ENCODE data around the gene PHLPP1. TPM values are rescaled to one million over a fixed set of nuclear protein-coding genes. Genes with fewer than 3 reads are reported as not detected.
A peak's percentile ranks its signal among the peaks of the same experiment; 100 is the strongest.

PHLPP1 gene
- total RNA-seq, 1 donor from 2014 or later, result 29.6 TPM

DNA sequence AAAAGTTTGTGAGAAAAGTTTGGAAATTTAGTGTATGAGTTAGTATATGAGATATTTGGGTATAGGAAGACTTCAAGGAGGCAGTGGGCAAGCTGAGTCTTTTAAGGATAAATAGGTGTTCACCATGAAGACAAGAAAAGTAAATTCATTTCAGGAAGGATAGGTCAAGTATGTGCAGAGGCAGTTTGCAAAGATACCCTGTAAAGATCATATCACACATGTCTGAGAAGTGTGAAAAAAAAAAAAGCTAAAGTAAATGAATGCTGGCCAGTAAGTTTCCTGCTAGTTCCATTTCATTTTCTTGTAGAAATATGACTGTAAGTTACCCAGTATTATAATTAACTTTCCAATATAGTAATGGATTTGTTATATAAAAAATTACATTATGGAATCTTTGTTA lies 131.0 kb downstream of the PHLPP1 start:
- Mint-ChIP-seq H3K27me3 (ENCODE audit: low read depth) (no peaks in the 10 kb centered on the region), H3K4me3 (no peak overlapping the region), H3K4me1 (peaks cover 14% of the 10 kb centered on the region), H3K27ac (ENCODE audit: unreplicated experiment) (no peak overlapping the region), H3K36me3 (ENCODE audit: low read depth) (no peaks in the 10 kb centered on the region), H3K9me3 (peaks cover 2% of the 10 kb centered on the region)
- TF ChIP-seq, protein P1, sequence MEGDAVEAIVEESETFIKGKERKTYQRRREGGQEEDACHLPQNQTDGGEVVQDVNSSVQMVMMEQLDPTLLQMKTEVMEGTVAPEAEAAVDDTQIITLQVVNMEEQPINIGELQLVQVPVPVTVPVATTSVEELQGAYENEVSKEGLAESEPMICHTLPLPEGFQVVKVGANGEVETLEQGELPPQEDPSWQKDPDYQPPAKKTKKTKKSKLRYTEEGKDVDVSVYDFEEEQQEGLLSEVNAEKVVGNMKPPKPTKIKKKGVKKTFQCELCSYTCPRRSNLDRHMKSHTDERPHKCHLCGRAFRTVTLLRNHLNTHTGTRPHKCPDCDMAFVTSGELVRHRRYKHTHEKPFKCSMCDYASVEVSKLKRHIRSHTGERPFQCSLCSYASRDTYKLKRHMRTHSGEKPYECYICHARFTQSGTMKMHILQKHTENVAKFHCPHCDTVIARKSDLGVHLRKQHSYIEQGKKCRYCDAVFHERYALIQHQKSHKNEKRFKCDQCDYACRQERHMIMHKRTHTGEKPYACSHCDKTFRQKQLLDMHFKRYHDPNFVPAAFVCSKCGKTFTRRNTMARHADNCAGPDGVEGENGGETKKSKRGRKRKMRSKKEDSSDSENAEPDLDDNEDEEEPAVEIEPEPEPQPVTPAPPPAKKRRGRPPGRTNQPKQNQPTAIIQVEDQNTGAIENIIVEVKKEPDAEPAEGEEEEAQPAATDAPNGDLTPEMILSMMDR (conservative IDR thresholded peaks at IDR 0.05), result no peak
- no peak for DNase-seq (ENCODE audit: low read depth, low spot score)

- TF ChIP-seq, protein P1 (conservative IDR thresholded peaks at IDR 0.05), result no peak
- H3K9me3 Mint-ChIP-seq, result peaks cover 2% of the 10 kb centered on the region
- peaks cover 14% of the 10 kb centered on the region for H3K4me1 Mint-ChIP-seq
- H3K27ac Mint-ChIP-seq (ENCODE audit: unreplicated experiment), result peak overlapping the region; percentile 78
- H3K27me3 Mint-ChIP-seq (ENCODE audit: low read depth), result no peaks in the 10 kb centered on the region
- DNase-seq (ENCODE audit: low read depth, low spot score), result no peak
- no peaks in the 10 kb centered on the region for H3K36me3 Mint-ChIP-seq (ENCODE audit: low read depth)
- no peak overlapping the region for H3K4me3 Mint-ChIP-seq
Observed at GRCh38 chr18:62847081-62847480, 131.7 kb downstream of the PHLPP1 start.

GRCh38 chr18:62848946-62849345 lies 133.6 kb downstream of the PHLPP1 start:
- Mint-ChIP-seq H3K9me3 (peaks cover 2% of the 10 kb centered on the region), H3K4me1 (peaks cover 14% of the 10 kb centered on the region), H3K36me3 (ENCODE audit: low read depth) (no peaks in the 10 kb centered on the region), H3K27me3 (ENCODE audit: low read depth) (no peaks in the 10 kb centered on the region), H3K4me3 (no peak overlapping the region), H3K27ac (ENCODE audit: unreplicated experiment) (no peak overlapping the region)
- no peak for DNase-seq (ENCODE audit: low read depth, low spot score)
- TF ChIP-seq, protein P1 (conservative IDR thresholded peaks at IDR 0.05), result no peak

DNA sequence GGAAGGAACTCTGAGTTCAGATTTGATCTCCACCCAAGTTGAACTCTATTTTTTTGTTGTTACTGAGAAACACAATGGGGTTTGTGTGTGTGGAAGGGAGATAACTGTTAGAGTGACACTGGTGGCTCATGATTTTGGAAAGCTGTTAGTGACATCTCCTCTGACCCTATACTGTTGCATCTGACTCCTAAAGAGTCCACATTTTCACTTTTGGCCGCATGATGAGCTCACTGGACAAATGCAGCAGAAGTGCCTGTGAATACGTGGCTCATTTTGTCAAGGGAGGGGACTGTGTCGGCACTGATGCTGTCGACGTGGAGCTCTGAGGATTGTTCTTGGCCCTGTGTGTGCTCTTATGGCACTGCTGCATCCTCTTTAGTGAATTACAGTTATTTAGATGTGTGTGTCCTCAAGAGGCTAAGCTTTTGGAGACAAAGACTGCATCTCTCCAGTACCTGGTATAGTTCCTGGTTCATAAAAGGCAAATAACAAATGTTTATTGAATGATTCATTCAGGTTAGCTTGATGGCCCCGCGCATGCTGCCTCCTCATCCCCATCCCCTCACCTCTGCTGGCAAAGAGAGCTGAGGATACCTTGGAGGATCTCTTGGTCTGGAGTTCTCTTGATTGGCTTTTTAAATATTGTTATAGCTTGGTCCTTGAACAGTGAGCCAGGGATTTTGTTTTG lies 135.4 kb downstream of the PHLPP1 start:
- Mint-ChIP-seq H3K9me3 (no peaks in the 10 kb centered on the region), H3K4me3 (no peak overlapping the region), H3K36me3 (ENCODE audit: low read depth) (no peaks in the 10 kb centered on the region), H3K27me3 (ENCODE audit: low read depth) (no peaks in the 10 kb centered on the region), H3K27ac (ENCODE audit: unreplicated experiment) (peak overlapping the region; percentile 43), H3K4me1 (peaks cover 14% of the 10 kb centered on the region)
- TF ChIP-seq, protein P1 (conservative IDR thresholded peaks at IDR 0.05), result no peak
- no peak for DNase-seq (ENCODE audit: low read depth, low spot score)

DNA sequence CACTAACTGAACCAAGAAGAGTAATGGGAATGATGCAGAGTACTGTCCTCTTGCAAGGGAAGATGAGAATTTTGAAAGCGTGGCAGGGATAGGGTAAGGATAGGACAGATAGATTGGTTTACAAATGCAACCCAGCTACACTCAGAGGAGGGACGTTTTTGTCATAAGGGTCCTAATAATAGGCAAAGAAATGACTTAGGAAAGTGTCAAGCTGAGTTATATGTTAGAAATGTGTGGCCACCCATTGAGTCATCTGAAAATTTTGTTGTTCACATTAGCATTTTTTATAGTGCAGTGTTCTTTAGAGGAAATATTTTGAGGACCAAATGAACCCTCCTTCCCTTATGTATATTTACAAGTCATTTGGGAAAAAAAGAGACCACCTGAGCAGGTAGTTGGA lies 137.5 kb downstream of the PHLPP1 start:
- Mint-ChIP-seq H3K27ac (ENCODE audit: unreplicated experiment) (no peak overlapping the region), H3K9me3 (no peaks in the 10 kb centered on the region), H3K4me3 (no peak overlapping the region), H3K4me1 (peaks cover 12% of the 10 kb centered on the region), H3K27me3 (ENCODE audit: low read depth) (no peaks in the 10 kb centered on the region), H3K36me3 (ENCODE audit: low read depth) (no peaks in the 10 kb centered on the region)
- DNase-seq (ENCODE audit: low read depth, low spot score), result no peak
- TF ChIP-seq, protein P1 (conservative IDR thresholded peaks at IDR 0.05), result no peak
